Peyer's patch (tissue), 4 donors: ENCODE results near the gene CD52.

Experiments
- CTCF ChIP-seq, 6 experiments: fragments of 450-650 bp in 4 of 6; fragments of 200-600 bp in 2 of 6; sonication (generic) in 1 of 6; IDR thresholded peaks; one replicate each; pipeline ENCODE4 v1.5.1; 2017 to 2019; ENCODE audit warnings: antibody characterized with exemption in 6 of 6, mild to moderate bottlenecking in 3 of 6, moderate library complexity in 1 of 6
- POLR2A ChIP-seq, 2 donors: fragments of 450-650 bp; IDR thresholded peaks; one replicate each; pipeline ENCODE4 v1.5.1; 2017; ENCODE audit warnings: antibody characterized with exemption in 2 of 2, mild to moderate bottlenecking in 2 of 2, moderate library complexity in 2 of 2

GRCh38 chr1:26354972-26355371 is 37.2 kb downstream of the CD52 start:
- TF ChIP-seq POLR2A (IDR thresholded peaks at IDR 0.05) (no peak), CTCF (IDR thresholded peaks at IDR 0.05) (no peak)
